Endothelial cell of umbilical vein (primary cell): Measurements from ENCODE around the gene PADI1.

ENCODE experiments used
- CTCF ChIP-seq, 2 donors: IDR thresholded peaks; 1 replicate in 1 of 2; 2 replicates in 1 of 2; pipeline ENCODE4 v1.5.1; 2011; ENCODE audit warnings: low read length in 2 of 2, mild to moderate bottlenecking in 2 of 2, moderate library complexity in 2 of 2, control low read depth in 1 of 2, inconsistent platforms in 1 of 2, low read depth in 1 of 2; ENCODE audit not compliant: insufficient read depth in 1 of 2; ENCODE audit errors: extremely low read depth in 1 of 2
- EZH2 ChIP-seq: IDR thresholded peaks from 2 replicates; pipeline ENCODE4 v1.6.1; 2012; ENCODE audit warnings: borderline replicate concordance, low read depth, mild to moderate bottlenecking, moderate library complexity, low read length, inconsistent platforms; ENCODE audit not compliant: severe bottlenecking
- JUN ChIP-seq: IDR thresholded peaks from 2 replicates; pipeline ENCODE4 v1.6.1; 2011; ENCODE audit warnings: borderline replicate concordance, low read depth; ENCODE audit not compliant: insufficient read length, insufficient read depth
- POLR2A ChIP-seq: IDR thresholded peaks from 2 replicates; pipeline ENCODE4 v1.6.1; 2012; ENCODE audit warnings: low read depth, mild to moderate bottlenecking, control low read depth, low read length
- POLR2AphosphoS5 ChIP-seq: IDR thresholded peaks from 2 replicates; pipeline ENCODE4 v1.6.1; 2012; ENCODE audit warnings: low read depth, mild to moderate bottlenecking, control low read depth, low read length, moderate library complexity; ENCODE audit not compliant: insufficient read depth
- TF ChIP-seq, protein P1 (sequence below): IDR thresholded peaks from 2 replicates; pipeline ENCODE4 v1.6.1; 2011; ENCODE audit not compliant: insufficient read depth, insufficient read length

DNA sequence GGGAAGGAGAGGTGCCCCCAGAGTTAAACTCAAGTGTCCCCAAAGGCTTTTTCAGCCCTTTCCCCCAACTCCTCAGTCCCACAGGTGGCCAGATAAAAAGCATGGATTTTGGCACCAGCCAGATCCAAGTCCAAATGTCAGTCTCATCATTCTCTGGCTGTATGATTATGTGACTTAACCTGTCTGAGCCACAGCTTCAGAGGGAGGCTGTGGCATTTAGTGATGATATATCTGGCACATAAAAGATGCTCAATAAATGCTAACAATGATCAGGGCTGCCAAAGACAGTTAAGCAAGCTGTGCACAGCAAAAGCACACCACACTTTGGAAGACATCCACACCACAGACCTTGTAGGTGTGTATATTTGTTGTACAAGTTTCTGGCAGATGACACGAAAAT, 38.3 kb downstream of the PADI1 start:
- TF ChIP-seq POLR2AphosphoS5 (no peak), JUN (no peak), CTCF (IDR thresholded peaks at IDR 0.05; ENCODE audit: extremely low read depth in 1 of 2, insufficient read depth in 1 of 2, low read depth in 1 of 2, low read length in 2 of 2) (no peak), EZH2 (no peak), POLR2A (no peak)
- TF ChIP-seq, protein P1, sequence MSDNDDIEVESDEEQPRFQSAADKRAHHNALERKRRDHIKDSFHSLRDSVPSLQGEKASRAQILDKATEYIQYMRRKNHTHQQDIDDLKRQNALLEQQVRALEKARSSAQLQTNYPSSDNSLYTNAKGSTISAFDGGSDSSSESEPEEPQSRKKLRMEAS, result no peak
